Gastroesophageal sphincter (tissue), 3 donors: Measurements from ENCODE around the gene GNB1.

Source experiments
- CTCF ChIP-seq, 4 experiments: fragments of 200-600 bp in 2 of 4; fragments of 450-650 bp in 2 of 4; sonication (generic) in 1 of 4; IDR thresholded peaks; one replicate each; pipeline ENCODE4 v1.5.1; 2017 to 2019; ENCODE audit warnings: antibody characterized with exemption in 4 of 4, mild to moderate bottlenecking in 2 of 4, moderate library complexity in 2 of 4
- POLR2A ChIP-seq, 2 donors: fragments of 450-650 bp; IDR thresholded peaks; one replicate each; pipeline ENCODE4 v1.6.1; 2017; ENCODE audit warnings: antibody characterized with exemption in 2 of 2, mild to moderate bottlenecking in 2 of 2, moderate library complexity in 1 of 2

- no peak for TF ChIP-seq CTCF (IDR thresholded peaks at IDR 0.05)
- TF ChIP-seq POLR2A (IDR thresholded peaks at IDR 0.05) = no peak
These were observed 10.9 kb downstream of the GNB1 start for GRCh38 chr1:1879942-1880341.
